Endometrial microvascular endothelial cells (primary cell): ENCODE results near the gene CHMP2A. TPM values are rescaled to one million over a fixed set of nuclear protein-coding genes. Genes with fewer than 3 reads are reported as not detected.
"Not testable (repeated sequence)": the region's sequence is repeated elsewhere in the genome, so short reads cannot be mapped to it uniquely, and the experiment has no call there.

Experiments used
- in situ Hi-C: cut with HindIII; loops from 2 replicates; pipeline ENCODE4 v1.10.0; 2017; ENCODE audit warnings: low sequenced_read_pairs, low pct_unique_long_range_greater_than_20kb; ENCODE audit errors: inconsistent ontology term
- total RNA-seq: library from RNA; depleted of rRNA; stranded (reverse); fragments of >200 nt; gene quantifications from one replicate; pipeline ENCODE4 v1.2.3, GENCODE V29; 2015; ENCODE audit errors: inconsistent ontology term

Gene CHMP2A
- total RNA-seq, 1 donor from 2014 or later = 67.3 TPM

DNA sequence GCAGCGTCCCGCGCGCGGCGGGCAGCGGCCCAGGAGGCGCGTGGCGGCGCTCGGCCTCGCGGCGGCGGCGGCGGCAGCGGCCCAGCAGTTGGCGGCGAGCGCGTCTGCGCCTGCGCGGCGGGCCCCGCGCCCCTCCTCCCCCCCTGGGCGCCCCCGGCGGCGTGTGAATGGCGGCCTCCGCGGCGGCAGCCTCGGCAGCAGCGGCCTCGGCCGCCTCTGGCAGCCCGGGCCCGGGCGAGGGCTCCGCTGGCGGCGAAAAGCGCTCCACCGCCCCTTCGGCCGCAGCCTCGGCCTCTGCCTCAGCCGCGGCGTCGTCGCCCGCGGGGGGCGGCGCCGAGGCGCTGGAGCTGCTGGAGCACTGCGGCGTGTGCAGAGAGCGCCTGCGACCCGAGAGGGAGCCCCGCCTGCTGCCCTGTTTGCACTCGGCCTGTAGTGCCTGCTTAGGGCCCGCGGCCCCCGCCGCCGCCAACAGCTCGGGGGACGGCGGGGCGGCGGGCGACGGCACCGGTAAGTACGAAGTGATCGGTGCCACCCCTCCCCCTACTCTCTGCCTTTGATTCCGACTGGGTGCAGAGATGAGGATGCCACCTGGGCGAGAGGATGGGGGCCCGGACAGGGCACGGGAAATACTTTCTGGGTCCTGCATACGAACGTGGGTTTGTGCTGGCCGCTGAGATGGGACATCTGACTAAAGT, 10.2 kb downstream of the CHMP2A start:
- in situ Hi-C loops = no loop called here

DNA sequence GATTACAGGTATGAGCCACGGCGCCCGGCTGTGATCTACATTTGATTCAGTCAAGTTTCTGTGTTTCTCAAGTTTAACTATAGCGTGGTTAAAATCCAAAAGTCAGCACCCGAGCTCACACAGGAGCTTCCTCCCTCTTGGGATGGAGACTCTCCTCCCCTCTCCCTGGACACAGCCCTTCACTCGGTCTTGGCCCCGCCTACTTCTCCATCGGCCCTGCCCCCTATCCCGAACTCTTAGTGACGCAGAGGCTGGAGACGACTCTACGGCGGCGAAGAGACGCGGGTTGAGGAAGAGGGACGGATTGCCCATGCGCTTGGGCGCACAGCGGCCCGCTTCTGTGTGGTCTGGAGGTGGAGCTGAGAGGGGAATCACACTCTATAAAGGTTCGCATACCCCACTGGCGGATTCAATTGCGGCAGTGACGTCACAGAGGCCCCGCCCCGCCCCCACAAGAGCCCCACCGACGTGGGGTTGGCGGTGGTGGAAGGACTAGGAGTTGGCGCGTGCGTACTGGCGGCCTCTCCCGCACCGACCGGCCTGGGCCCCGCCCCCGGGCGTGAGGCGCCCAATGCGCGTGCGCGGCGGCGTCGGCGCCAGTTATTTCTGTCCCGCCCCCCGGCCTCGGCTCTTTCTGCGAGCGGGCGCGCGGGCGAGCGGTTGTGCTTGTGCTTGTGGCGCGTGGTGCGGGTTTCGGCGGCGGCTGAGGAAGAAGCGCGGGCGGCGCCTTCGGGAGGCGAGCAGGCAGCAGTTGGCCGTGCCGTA, 10.9 kb downstream of the CHMP2A start, which contains the start of gene TRIM28:
Gene TRIM28, plus strand, starts transcription at position 239 of the 765 bp plus-strand sequence. CDS start 694 bp downstream, outside the sequence.
- in situ Hi-C loops = no loop called here

DNA sequence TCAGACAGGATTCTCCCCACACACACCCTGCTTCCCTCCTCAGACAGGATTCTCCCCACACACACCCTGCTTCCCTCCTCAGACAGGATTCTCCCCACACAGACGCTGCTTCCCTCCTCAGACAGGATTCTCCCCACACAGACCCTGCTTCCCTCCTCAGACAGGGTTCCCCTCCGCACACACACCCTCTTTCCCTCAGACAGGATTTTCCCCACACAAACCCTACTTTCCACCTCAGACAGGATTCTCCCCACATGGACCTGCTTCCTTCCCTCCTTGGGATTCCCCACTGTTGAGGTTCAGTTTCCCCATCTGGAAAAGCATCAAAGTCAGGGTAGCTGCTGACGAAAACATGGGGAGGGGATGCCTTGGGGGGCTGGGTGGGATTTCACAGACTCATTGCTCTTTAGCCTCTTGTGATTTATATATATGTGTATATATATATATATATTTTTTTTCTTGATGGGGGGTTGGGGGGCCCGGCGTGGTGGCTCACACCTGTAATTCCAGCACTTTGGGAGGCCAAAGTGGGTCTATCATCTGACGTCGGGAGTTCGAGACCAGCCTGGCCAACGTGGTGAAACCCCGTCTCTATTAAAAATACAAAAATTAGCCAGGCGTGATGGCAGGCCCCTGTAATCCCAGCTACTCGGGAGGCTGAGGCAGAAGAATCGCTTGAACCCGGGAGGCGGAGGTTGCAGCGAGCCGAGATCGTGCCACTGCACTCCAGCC, 12.1 kb downstream of the CHMP2A start:
- in situ Hi-C loops = not testable (repeated sequence)

DNA sequence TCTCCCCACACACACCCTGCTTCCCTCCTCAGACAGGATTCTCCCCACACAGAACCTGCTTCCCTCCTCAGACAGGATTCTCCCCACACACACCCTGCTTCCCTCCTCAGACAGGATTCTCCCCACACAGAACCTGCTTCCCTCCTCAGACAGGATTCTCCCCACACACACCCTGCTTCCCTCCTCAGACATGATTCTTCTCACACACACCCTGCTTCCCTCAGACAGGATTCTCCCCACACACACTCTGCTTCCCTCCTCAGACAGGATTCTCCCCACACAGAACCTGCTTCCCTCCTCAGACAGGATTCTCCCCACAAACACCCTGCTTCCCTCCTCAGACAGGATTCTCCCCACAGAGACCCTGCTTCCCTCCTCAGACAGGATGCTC, 15.7 kb downstream of the CHMP2A start:
- in situ Hi-C loops = not testable (repeated sequence)

DNA sequence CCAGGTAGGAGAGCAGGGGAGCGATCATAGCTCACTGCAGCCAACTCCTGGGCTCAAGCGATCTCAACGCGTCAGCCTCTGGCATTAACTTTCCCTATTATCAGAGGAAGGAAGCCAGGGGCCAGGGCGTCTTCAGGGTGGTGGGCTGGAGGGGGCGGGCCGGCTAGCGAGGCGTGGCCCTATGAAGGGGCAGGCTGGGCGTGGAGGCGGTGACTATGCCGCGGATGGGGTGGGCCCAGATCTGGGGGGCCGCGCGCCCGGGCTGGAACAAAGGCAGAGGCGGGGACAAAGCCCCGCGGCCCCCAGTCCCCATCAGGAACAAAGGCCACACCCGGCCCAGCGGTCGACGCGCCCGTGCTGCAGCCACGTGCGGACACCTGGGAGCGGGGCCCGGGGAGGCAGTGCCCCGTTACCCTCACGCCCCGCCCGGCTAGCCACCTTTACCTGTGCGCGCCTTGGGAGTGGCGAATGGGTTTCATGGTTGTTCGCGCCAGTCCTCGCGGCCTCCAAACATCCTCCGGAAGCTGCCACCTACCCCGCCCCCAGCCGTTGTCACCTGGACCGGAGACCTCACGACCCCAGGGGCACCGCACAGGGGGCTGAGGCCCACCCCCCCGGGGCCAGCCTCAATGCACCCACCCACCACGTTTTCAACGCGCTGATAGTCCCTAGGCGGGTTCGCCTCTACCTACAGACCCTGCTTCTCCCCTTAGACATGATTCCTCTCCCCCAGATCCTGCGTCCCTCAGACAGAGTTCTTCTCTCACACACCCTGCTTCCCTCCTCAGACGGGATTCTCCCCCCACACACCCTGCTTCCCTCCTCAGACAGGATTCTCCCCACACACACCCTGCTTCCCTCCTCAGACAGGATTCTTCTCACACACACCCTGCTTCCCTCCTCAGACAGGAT, 16.4 kb downstream of the CHMP2A start:
- in situ Hi-C loops = no loop called here

DNA sequence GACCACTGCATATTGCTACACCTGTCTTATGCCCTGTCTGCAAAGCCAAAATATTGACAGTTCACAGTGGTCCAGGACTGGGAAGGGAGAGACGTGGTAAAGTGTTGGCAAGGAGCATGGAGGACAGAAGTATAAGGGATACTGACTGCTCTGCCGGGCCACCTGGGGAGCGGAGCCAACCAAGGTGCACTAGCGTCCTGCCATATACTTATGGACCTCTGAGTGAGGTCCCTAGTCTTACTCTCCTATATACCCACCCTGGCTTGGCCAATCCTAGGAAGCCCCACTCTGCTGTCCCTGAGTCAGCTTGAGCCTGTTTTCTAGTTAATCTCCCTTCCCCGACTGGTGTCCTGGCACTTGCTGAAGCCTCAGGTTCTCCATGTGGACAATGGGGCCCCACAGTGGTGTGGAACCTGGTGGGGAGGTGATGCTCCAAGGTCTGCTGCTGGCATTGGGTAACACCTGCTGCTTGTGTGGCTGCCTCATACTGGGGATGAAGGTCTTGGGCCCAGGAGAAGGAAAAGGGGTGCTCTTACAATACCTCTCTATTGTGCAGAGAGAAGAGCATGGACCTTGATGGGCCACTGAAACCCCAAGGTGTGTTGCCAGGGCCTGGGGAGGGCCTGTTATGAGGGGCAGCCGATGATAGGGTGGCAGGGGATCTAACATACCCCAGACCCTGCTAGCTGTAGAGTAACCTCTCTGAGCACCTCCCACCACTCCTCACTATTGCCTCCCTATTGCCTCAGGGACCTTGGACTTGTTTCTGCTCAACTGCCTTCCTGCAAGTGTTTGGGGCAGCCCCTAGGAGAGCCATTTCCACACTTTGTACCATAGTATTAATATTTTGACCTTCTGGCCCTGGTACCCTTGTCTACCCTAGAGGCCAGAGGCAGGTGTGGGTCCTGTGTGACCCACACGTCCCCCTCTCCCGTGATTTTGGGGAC, 17.8 kb downstream of the CHMP2A start:
- in situ Hi-C loops = no loop called here

DNA sequence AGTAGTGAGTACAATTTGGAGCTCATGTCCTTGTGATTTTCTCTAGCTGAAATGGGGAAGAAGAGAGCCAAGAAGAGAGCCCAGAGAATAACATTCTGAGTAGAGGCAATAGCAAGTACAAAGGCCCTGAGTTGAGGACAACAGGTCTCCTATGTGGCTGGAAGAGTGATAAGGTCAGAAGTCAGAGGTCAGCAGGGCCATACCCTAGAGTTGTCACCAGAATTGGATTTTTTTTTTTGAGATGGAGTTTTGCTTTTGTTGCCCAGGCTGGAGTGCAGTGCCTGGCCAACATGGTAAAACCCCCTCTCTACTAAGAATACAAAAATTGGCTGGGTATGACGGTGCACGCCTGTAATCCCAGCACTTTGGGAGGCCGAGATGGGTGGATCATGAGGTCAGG, 19.0 kb downstream of the CHMP2A start:
- in situ Hi-C loops = no loop called here

DNA sequence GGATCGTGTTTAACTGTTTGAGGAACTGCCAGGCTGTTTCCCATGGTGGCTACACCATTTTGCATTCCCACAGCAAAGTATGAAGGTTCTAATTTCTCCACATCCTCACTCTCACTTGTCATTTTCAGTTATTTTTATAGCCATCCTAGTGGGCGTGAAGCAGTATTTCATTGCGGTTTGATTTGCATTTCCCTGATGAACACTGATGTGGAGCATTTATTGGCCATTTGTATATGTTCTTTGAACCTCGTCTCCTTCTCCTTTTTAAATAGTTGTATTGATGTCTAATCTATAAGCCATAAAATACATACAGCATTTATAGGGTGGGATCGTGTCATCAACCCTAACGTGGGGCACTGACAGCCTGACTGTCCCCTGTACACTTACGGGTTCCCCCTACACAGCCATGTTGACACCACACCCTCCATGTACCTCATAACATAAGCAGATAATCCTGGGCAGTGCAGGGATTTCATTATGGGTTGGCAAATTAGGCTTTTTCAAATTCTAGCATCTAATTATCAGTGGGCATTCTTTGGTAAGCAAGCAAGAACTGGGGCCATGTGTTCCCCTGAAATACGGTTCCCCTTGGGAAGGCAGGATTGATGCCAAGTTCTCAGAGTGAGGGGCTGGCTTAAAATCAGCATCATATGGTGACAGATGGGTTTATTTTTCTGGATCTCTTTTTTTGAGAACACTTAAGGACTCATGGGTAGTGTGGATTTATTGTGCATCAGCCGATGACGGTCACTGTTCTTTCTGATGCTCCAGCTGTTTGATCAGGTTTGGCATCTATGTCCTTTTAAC, 23.7 kb downstream of the CHMP2A start:
- in situ Hi-C loops = no loop called here

DNA sequence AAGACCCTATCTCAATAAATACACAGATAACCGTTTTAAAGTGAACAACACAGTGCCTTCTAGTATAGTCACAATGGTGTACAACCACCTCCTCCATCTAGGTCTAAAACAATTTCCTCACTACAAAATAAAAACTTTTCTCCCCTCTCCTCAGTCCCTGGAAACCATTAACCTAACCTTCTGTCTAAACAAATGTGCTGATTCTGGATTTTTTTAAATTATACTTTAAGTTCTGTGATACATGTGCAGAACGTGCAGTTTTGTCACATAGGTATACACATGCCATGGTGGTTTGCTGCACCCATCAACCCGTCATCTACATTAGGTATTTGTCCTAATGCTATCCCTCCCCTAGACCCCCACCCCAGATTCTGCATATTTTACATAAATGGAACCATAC, 25.5 kb downstream of the CHMP2A start:
- in situ Hi-C loops = no loop called here

DNA sequence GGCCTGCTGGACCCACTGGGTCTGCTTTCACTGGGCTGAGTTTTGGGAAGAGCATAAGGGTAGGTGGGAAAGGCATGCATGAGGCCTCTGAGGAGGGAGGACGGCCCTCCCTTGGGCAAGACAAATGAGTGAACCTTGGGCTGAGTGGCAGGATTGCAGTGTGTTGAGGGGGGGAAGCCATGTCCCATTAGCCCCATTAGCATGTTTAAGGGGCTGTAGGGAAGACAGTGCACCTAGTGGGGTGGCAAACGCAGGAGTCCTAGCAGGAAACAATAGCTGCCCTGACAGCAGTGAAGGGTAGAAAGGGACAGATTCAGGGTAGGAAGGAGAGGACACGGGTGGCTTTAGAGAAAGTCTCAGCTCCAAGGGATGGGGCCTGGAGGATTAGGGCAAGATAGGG, 32.2 kb downstream of the CHMP2A start:
- in situ Hi-C loops = no loop called here

DNA sequence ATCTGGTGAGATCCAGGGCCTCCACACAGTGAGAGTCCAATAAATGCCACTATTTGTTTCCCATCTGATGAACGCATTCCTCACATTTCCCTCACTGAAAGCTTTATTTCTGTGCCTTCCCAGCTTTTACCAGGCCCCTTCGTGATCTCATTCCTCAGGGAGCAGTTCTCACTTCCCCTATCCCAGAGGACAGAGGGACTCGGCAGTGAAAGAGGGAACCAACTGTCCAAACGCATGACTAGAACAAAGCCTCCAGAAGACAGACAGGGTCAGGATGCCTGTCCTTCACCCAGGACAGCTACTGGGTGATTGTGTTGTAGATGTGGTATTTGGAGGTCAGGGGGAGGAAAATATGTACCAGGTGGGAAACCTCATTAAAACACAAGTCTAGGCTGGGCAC, 33.3 kb downstream of the CHMP2A start:
- in situ Hi-C loops = no loop called here

DNA sequence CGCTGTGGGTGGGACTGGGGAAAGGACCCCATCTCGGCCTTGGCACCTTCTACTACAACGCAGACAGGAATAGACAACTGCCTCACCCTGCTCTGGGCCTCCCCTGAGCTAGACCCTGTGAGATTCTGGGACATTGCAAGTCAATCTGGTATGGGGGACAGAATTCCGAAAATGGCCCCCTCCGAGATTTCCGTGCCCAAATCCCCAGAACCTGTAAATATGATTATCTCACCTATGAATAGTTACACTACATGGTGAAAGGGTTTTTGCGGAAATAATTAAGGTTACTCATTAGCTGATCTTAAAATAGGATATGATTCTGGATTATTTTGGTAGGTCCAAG, 34.7 kb downstream of the CHMP2A start:
- in situ Hi-C loops = no loop called here

DNA sequence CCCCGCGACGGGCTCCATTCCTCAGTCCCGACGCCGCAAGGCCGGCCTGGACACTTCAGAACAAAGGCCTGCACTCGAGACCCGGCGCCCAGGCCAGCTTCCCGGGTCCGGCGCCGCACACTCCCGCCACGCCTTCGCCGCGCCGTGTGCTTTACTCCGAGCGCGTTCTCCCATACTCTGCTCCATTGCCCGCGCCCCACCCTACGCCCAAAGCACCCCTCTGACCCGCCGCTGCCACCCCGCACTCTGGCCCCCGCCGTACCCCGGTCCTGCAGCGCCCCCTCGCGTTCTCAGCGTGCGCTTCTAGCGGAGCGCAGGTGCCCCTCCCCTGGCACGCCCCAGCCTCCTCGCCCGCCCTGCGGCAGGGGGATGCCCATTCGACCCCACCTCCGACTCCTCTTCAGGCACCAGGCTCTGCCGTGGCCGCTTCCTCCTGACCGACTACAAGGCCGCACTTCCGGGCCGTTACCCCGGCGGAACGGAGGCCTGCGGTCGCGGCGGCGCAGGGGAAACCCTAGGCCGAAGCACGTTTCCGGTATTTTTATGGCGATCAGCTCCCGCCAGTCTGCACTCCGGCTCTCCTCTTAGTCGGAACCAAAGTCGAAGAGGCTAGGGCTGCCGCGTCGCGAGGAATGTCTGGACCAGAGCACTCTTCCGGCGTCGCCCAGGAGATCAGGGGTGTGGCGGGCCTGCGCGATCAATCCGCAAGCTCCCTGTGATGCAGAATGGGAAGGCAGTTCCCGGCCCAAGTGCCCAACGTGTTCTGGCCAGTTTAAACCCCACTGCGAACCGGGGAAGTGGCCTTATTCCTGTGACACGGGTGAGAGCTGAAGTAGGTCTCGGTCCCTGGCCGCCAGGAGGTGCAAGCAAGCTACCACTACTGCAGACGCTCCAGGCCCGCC, 35.3 kb downstream of the CHMP2A start, which contains the start of gene ZBTB45:
Gene ZBTB45, minus strand, starts transcription at position 456 of the 902 bp plus-strand sequence. CDS start 2,137 bp downstream, outside the sequence.
- in situ Hi-C loops = no loop called here

DNA sequence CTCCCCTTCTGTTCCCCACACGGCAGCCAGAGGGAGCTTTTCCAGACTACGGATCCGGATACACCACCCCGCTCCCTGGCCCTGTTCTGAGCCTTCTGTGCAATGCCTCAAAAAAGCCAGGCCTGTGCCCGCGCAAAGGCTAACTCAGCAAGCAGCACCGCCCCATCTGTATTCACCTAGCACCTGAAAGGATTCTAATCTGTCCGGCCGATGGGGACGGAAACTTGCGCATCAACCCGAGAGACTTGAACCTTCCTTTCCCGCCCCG, 35.9 kb downstream of the CHMP2A start:
- in situ Hi-C loops = no loop called here

DNA sequence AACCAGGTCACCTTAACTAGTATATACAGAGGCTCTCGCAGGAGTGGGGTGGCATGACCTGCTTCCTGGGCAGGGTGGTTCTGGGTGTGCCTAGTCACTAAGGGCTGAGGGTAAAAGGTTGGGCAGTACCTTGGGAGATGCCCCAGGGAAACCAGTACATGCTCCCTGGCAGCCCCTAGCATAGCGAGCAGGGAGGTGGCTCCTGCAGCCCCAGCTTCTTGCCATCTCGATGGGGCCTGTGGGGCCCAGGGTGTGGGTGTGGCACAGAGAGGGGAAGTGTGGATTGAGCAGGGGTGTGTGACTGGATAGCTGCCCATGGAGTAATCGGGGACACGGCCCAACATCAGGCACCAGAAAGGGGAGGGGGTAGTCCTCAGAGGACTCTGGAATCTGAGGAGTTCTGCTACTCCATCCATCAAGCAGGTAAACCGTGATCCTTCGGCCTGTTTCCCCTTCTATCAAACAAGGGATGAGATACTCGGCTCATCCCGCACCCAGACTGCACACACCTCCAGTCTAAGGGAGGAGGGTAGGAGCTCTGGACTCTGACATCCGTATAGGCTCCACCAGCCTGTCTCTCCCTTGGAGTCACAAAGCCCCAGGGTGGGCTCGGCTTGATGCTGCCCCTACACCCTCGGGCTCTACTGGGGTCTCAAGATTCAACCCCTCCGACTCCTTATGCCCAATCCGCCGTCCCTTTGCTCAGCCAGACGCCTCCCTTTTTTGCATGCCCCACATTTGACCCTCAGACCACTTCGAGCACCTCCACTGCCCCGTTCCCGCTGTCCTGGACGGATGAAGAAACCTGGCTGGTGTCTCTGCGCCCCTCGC, 36.4 kb downstream of the CHMP2A start:
- in situ Hi-C loops = no loop called here
